KBM-7 (cell line): ENCODE results near the gene MARVELD1.

Experiments
- DNase-seq: peaks from one replicate; pipeline ENCODE4 v3.0.0-alpha.2; 2015
- in situ Hi-C: fragments of 300-500 bp; cut with MboI; formaldehyde crosslinking; loops from 2 replicates; pipeline ENCODE4 v1.14.3; 2020; ENCODE audit warnings: low sequenced_read_pairs, low pct_unique_long_range_greater_than_20kb, mixed read lengths

MARVELD1 gene

DNA sequence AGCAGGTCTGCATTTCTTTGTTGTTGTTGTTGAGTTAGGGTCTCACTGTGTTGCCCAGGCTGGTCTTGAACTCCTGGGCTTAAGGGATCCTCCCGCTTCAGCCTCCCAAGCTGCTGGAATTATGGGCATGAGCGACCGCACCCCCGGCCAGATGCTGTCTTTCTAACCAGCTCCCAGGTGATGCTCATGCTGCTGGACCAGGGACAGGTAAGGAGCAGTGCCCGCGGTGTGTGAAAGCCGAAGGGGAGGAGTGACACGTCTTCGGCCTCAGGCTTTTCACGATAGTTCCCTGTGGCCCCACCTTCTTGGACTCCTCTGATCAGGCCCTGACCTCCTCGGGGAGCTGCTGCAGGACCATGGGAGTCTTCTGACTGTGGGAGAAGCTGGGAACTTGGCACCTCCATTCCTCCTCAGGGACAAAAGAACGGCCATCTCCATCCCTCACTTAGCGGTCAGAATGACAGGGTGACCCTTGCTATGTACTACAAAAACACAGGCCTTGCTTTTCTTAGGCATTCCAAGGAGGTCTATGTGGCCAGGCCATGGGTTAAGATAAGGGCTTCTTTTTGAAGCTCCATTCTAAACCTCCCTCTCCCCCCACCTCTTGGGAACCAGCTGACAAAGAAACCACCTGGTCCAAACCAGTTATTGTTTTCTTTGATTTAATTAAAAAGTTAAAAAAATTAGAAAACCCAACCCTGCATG, 52.7 kb downstream of the MARVELD1 start:
- DNase-seq: no peak
- in situ Hi-C loops: no loop called here

DNA sequence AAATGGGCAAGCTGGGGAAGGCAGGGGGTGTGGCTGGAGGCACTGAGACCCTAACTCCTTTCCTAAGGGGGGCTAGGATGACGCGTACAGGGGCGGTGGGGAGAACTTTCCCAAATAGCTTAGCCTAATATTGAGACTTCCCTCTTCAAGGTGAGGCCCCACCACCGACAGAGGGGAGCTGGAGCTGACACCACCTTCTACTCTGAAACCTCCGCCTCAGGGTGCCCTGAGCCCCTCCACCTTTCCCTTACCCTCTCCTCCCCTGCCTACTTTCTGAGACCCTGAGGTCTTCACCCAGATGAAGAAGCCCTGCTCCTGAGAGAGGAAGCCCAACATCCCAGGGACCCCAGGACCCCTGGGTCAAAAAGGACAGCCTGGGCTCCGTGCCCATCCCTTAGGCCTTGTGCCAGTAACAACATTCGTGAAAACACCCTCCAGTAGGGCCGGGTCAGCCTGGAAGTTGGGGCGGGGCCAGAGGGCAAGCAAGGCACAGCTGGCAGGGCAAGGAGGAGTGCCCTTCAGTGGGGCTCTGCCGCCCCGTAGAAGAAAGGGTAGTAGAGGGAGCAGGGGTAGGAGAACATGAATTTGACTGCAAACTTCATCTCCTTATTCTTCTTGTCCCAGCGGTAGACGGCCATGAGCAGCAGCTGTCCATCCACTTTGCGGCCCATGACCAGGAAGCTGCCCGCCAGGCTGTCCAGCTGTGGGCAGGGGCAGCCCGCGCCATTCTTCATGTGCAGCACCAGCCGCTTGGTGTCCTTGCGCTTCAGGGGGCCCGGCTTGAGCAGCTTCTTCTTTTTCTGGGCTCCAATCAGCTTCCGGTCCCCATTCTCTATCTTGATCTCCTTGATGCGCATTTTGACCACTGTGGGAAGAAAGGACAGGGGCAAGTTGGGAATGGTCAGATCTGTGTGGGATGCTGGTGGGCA, 53.7 kb downstream of the MARVELD1 start:
- in situ Hi-C loops: no loop called here
- no peak for DNase-seq
